PC-9 (cell line): Measurements from ENCODE around the gene EYA2.

ENCODE experiments used
- EZH2 ChIP-seq: fragments of 200-600 bp; sonication (generic); IDR thresholded peaks from 2 replicates; pipeline ENCODE4 v1.8.0; 2017; ENCODE audit warnings: antibody characterized with exemption, low read depth
- TF ChIP-seq, protein P1 (sequence below): fragments of 200-600 bp; sonication (generic); conservative IDR thresholded peaks from 2 replicates; pipeline ENCODE4 v1.6.1; 2017; ENCODE audit warnings: mixed run types, antibody characterized with exemption, mild to moderate bottlenecking, moderate library complexity

GRCh38 chr20:47202733-47203667, 308.4 kb downstream of the EYA2 start:
- TF ChIP-seq EZH2: no peak
- TF ChIP-seq, protein P1, sequence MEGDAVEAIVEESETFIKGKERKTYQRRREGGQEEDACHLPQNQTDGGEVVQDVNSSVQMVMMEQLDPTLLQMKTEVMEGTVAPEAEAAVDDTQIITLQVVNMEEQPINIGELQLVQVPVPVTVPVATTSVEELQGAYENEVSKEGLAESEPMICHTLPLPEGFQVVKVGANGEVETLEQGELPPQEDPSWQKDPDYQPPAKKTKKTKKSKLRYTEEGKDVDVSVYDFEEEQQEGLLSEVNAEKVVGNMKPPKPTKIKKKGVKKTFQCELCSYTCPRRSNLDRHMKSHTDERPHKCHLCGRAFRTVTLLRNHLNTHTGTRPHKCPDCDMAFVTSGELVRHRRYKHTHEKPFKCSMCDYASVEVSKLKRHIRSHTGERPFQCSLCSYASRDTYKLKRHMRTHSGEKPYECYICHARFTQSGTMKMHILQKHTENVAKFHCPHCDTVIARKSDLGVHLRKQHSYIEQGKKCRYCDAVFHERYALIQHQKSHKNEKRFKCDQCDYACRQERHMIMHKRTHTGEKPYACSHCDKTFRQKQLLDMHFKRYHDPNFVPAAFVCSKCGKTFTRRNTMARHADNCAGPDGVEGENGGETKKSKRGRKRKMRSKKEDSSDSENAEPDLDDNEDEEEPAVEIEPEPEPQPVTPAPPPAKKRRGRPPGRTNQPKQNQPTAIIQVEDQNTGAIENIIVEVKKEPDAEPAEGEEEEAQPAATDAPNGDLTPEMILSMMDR: no peak
